NCI-H2227 (cell line): Measurements from ENCODE around the gene RNASE9.
"Not testable (repeated sequence)": the region's sequence is repeated elsewhere in the genome, so short reads cannot be mapped to it uniquely, and the experiment has no call there.

ENCODE experiments used
- DNase-seq: peaks from one replicate; lab custom pipeline; 2025; ENCODE audit not compliant: unreplicated experiment; lab: John Stamatoyannopoulos, UW

RNASE9 gene

DNA sequence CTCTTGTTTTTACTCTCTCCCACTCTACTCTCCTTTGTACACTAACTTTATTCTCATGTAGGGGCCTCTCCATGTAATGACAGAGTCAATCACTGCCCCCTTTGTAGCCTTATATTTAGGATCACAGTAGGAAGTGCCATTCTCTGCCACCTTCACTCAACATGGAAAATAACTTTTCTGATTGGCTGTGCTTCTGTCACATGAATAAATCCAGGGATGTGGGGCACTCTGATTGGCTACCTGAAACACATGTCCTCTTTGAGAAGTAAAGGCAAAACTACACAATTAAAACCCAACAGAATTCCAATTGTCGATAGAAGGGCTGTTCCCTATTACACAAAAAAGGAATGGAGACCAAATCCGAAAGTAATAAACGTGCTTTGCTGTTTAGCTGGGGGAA lies at the start of gene RNASE9:
Gene RNASE9 (minus strand): TSS at position 87 of the 400 bp plus-strand sequence.
- no peak for DNase-seq

DNA sequence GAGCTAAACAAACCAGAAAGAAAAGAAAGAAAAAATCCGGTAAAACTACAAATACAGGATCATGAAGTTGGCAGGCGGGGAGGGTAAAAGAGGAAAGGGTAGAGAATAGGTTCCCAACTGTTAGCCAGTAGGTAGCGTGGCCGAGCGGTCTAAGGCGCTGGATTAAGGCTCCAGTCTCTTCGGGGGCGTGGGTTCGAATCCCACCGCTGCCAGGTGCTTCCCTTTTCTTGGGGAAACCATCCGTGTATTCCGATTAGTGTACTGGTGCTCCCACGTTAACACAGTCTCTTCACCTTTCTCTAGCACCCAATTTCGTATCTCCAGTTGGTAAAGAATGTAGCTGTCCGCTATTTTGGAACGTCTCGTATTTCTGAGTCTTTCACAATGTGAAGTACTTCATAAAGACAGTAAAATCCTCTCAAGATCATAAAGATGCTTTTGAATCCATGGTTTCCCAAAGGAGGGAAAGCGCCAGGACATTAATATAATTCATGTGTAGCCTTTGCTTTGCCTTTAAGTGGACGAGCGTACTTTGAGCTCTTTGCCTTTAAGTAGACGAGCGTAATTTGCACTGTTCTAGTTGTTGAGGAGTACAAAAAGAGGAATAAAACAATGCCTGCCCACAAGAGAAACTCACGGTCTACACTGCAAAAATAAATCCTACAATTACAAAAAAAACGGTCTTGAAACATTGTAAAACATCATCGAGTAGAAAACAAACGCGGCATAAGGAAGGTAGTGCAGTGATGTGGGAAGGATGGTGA lies 49.3 kb upstream of the RNASE9 start:
- peak; percentile 86 for DNase-seq

DNA sequence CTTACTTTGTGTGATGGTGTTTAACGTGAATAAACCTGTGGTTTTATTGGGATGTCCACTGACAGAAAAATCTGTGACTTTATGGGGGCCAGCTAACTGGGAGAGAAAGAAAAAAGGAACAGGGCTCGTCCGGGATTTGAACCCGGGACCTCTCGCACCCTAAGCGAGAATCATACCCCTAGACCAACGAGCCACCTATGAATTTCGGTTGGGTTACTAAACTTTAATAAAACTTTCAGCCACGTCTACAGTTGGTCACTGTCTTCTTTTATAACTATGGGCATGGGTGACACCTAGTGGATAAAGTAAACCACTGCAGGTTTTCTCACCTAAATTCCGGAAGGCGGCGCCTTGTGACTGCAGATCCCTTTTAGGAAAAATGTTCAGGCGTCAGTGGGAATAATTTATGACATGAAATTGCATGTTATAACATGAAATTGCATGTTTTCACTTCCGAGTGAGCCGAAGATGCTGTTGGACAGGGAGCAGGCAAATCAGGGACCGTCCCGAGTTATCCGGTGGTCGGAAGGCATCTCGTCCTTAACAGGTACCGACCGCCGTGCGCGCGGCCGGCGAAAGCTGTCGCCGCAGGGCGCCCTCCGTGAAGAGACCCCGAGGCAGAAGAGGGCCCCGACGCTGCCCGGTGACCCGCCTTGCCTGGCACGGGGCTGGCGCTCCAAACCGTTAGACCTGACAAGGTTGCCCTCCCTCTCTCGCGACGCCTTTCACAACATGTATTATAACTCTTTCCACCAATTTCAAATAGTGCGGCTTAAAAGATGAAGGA lies 48.6 kb upstream of the RNASE9 start:
- peak; percentile 86 for DNase-seq

DNA sequence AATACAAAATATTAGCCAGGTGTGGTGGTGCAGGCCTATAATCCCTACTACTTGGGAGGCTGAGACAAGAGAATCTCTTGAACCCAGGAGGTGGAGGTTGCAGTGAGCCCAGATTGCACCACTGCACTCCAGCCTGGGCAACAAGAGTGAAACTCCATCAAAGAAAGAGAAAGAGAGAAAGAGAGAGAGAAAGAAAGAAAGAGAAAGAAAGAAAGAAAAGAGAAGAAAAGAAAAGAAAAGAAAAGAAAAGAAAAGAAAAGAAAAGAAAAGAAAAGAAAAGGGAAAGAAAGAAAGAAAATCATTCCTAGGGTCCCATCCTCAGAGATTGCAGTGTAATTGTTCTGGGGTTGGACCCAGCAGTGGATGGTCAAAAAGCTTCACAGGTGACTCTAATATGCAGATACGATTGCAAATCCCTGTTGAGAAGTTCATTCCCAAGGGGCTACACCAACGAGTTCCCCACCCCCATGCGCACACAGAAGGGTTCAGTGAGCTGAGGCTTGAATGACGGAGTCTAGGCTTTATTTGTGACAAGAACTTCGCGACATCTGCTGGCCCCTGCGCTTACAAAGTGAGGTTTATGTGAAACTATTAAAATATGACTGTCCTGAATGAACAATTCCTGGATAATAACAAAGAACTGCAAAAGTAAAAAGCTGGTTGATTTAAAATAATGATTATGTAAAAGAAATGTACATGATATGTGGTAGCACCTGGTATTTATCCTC lies 47.7 kb upstream of the RNASE9 start:
- DNase-seq, result no peak

DNA sequence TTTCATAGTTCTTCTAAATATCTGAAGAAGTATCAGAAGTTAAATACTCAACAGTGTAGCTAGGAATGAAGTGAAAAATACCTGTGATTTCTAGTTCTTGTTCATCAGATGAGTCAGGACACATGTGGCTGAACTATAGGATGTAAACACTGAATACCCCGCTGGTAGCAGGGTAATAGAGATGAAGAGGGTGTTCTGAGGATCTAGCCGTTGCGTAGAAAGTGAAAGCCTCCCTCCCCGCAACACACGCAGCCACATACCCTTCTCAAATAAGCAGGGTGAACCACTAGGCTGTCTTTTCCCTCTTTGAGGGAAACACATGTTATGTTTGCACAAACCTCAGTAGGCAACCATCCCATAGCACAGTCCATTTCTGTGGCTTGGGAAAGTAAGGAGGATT lies 46.8 kb upstream of the RNASE9 start:
- no peak for DNase-seq

DNA sequence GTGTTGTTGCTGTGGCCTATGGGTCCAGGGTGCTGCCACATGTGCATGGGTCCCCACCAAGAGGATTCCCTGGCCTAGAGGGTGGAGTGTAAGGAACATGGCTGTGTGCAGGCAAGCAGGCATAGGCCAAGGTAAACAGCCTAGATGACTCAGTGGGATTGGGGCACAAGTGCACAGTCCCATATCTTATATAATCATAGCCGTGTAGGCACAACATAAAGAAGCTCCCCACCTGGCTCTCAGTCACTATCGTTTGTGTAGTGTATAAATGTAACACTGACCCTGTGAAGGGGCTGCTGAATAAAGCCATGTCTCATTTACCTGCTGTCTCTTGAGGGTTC lies 46.0 kb upstream of the RNASE9 start:
- no peak for DNase-seq

DNA sequence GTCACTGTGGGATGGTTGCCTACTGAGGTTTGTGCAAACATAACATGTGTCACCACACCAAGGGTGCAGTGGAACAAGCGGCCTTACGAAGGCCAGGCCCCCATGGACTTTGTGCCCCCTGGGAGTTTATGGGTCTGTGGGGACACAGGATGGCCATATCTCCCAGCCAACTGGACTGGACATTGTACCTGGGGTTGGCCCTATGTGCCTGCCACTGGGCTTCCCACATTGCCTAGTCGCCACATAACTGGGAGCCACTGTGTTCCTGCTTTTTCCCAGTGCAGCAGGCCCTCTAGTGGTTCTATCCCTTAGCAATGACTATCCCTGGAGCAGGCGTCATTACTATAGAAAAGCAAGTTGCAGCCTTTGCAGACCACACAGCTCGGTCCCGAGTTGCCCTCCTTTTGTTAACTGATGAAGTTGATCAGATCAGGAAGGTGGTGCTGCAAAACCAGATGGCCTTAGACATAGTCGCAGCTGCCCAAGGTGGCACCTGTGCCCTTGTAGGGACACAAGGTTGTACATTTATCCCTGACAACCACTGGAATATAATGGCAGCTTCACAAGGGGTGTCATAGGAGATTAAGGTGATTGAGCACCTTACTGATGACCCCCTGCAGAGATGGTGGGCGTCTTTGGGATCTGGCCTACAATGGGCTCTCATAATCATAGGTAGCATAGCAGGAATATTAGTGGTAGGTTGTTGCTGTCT lies 45.5 kb upstream of the RNASE9 start:
- no peak for DNase-seq

DNA sequence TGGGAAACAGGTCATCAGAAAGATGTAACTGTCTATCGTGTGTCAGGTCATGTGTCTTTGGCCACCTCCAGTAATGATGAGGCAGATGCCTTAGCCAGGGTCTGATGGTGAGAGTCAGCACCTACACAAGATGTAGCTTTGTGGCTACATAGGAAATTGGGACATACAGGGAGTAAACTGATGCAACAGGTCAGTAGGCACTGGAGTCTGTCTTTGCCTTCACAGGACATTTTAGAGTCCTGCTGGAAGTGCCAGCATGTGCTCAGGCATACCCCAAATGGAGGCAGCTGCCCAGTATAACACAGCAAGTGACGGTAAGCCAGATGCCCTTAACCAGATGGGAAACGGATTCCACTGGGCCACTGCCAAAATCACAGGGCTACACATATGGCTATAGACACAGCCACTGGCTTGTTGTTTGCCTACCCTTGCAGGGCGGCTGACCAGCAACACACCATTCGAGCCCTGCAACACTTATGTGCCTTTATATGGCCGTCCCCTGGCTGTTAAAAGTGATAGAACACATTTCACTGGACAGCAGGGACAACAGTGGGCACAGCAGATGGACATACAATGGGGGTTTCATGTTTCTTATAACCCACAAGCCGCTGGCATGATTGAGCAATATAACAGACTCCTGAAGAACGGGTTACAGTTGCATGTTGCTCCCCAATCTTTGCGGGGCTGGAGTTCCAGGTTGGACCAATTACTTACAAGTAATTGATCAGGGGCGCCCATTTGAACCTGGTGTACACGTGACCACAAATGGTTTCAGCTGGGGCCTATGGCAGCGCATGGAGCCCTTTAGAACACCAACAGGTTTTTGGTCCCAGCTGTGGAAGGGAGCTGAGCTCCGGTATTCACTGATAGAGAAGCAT lies 43.2 kb upstream of the RNASE9 start:
- DNase-seq, result no peak

DNA sequence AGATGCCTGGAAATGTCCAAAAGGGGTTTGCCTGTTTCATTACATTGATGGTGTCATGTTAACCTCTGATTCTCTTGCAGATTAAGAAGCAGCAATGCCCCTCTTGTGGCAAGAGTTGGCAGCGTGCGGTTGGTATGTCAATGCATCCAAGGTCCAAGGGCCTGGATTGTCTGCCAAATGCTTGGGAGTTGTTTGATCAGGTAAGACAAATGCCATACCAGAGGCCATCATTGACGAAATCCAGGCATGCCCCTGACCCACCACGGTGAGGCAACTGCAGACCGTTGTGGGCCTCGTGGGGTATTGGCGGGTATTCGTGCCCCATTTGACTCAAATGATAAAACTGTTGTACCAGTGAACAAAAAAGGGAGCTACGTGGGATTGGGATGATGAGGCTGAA lies 41.7 kb upstream of the RNASE9 start:
- DNase-seq, result no peak

DNA sequence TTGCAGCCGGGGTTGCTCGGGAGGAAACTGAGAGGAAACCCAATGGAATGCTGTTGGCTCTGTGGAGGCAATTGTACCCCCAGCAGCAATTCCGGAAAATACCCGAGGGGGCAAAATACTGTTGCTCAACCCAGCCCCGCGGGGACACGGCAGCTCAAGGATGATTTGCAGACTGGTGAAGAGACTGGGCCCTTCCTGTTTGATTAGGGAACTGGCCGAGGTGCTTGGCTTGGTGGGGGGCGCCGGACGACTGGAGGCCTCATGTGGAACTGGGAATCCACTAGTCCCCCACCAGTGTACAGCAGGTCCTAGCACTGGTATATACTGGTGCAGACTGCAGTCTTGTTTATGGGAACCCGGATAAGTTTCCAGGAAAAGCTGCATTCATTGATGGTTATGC lies 40.7 kb upstream of the RNASE9 start:
- no peak for DNase-seq

DNA sequence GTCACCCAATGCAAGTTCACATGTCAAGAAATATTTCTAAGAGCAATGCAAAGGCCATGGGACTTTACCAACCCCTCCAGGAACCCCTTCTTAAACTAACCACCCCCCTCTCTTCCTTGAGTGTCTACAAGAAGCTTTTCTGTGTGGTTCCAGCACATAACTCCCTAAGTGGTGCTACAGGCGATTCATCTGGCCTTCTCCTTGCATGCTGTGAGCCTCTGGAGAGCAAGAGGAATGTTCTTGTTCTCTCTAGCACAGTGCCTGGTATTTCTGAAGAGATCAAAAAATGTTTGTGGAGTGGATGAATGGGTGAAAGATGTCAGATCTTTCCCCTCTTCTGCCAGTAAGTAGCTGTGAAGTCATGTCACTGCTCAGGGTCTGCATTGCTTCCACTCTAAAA lies 36.3 kb upstream of the RNASE9 start:
- no peak for DNase-seq

DNA sequence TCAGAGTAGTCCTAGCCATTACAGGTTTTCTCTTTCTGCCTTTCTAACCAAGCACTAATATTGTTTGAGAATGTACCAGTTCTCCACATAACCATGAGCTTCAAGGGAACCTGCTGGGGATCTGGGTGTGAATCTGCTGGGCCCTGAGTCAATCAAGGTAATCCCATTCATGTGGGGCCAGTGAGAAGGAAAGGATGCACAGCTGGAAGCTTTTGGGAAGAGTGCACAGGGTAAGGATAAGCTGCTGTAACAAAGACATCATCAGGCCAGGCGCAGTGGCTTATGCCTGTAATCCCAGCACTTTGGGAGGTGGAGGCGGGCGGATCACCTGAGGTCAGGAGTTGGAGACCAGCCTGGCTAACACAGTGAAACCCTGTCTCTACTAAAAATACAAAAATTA lies 34.9 kb upstream of the RNASE9 start:
- not testable (repeated sequence) for DNase-seq

DNA sequence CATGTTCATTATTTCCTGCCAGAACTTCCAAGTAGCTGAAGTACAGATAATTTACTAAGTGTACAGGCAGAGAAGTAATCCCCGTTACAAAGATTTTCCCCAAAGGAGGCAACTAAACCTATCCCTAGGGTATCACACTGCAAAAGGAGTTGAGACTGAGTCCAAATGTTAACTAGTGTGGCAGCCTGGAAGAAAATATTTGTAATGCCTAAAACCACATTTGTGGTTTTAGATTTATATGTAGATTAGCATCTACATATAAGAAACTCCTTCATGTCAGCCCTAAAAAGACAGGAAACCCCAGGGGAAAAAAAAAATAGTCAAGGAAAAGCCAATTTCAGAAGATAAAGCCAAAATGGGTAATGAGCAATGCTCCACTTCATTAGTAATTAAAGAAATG lies 31.7 kb upstream of the RNASE9 start:
- no peak for DNase-seq

DNA sequence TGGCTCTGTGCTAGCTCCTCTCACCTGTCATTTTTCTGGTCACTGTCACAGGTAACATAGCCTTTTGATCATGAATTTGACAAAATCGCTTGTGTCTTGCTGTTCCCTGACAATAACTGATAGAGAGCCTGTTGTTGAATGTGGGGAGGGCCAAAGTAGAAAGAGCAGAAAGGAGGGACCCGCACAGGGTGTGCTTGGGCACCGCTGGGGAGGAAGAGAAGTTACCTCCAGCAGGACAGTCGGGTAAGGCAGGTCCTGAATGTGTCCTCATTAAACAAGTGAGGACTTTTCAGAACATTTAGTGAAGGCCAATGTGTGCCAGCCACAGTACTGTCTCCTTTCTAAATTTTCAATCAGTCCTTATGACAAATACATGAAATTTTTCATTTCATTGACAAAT lies 30.4 kb upstream of the RNASE9 start, which contains the start of gene RNASE12:
Gene RNASE12 (minus strand): TSS at position 142 of the 400 bp plus-strand sequence. CDS start 653 bp downstream, outside the sequence.
- DNase-seq, result no peak

DNA sequence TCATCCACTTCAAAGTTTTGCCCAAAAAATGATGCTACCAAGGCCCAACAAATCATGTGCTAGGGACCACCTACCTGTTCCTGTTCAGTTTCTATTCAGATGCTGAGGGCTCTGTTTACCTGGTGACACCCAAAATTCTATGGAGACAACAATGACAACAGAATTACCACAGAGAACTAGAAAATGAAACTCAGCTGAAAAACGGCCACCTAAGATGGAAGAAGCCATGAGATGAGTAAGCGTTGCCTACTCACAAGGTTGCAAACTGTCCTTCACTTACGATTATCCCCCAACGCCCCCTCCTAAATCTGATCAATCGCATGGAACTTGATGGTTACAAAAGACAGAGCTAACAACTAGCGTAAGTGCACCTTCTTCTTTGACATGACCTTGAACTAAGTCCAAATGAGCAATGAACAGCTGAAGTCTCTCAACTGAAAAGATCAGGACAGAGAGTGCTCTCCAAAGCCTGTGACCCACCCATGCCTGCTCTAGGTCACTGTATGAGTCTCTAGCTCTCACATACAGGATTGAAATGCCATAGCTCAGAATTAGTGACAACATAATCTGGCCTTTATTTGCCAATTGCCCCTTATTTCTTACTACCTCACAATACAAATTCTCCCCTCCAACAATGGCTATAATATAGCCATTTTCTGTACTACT lies 26.8 kb upstream of the RNASE9 start, which contains the start of gene RNASE11:
Gene RNASE11 (minus strand): TSS at position 513 of the 666 bp plus-strand sequence.
- no peak for DNase-seq

DNA sequence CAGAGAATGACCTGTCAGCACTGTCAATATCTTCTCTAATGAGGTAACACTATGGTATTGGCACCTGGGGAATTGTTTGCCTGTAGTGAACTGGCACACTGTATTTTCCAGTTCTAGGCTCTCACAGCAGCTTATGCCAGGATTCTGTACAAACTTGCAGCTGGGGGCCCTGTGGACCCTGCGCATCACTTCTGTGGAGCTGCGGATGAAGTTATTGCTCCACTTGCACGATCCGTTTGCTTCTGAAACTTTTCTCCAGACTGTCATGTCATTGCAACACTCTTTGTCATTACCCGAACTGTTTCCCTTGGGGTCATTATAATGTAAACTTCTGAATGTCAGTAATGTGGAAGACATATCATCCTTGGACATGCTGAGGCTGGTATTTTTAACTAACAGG lies 23.1 kb upstream of the RNASE9 start:
- no peak for DNase-seq

DNA sequence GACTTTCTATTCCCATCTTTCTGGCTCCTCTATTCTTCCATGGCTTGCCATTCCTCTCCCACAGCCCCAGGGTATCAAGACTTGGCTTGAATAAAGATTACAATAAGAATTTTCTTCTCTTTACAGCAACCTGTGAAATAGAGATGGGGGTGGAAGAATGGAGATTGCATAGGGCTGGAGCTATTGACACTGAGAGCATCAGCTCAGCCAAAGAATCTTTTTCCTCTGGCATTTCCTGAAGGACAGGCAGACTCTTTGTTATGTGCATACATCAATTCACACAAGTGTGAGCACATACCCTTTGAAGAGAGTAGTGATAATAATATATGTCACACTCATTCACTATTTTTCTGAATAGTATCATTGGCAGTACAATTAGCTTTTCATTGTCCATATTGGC lies 22.3 kb upstream of the RNASE9 start:
- DNase-seq, result no peak

DNA sequence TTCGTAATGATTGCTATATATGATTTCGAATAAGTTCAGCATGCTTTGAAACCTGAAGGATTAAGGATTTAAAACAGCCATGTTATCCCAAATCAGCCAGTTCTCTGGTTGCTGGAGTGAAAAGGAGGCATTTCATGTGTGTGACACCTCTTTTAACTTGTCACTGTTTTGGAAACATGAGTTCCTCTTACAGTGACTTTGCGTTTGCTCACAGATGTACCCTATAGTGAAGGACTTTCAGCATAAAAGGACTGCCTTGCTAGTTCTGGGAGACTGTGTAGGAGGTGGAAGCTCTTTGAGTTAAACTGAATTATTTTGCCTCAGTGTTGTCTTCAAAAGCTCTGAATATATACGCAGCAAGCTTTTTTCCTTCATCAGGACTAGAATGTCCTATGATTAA lies 19.4 kb upstream of the RNASE9 start:
- DNase-seq, result no peak

DNA sequence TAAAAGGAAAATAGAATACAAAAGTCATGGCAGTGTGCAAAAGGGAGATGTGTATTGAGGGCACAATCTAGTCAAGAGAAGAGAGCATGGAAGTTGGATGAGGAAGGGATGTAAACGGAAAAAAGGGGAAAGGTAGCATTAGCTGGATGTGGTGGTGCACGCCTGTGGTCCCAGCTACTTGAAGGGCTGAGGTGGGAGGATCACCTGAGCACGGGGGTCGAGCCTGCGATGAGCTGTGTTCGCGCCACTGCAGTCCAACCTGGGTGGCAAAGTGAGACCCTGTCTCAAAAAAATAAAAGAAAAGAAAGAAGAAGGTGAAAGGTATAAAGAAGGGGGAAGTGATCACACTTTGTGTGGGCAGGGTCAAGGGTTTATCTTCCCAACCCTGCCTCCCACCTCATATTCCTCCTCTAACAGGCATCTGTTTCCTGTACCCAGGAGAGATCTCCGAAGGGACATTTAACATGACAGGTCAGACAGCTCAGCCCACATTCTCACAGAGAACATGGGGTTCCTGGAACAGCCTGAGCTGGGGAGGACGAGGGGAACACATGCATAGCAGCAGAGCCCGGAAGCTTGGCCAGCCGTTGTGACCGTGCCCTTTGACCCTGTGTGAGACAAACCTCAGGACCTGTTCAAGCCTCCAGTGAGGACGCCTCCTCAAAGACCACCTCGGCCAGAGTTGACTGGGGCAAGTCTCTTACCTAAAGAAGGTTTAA lies 18.1 kb upstream of the RNASE9 start:
- no peak for DNase-seq
